Measurements from ENCODE around the gene COQ10B.
A peak's percentile ranks its signal among the peaks of the same experiment; 100 is the strongest.
"Not testable (repeated sequence)": the region's sequence is repeated elsewhere in the genome, so short reads cannot be mapped to it uniquely, and the experiment has no call there.

Gene COQ10B

GRCh38 chr2:197453123-197453913 lies at the start of gene COQ10B:
Gene COQ10B (plus strand): TSS chr2:197453552. CDS start chr2:197453561, 9 bp downstream.
- peak; percentile 99 for DNase-seq

GRCh38 chr2:197405582-197405981 lies 47.8 kb upstream of the COQ10B start:
- DNase-seq: no peak

- DNase-seq: no peak
Measured at GRCh38 chr2:197414039-197414438, 39.3 kb upstream of the COQ10B start.

- no peak for DNase-seq
Measured at GRCh38 chr2:197414515-197414914, 38.8 kb upstream of the COQ10B start.

- no peak for DNase-seq
Measured at GRCh38 chr2:197416268-197416667, 37.1 kb upstream of the COQ10B start.

- DNase-seq: no peak
Measured at GRCh38 chr2:197419438-197419837, 33.9 kb upstream of the COQ10B start.

- no peak for DNase-seq
Measured at GRCh38 chr2:197423307-197423706, 30.0 kb upstream of the COQ10B start.

GRCh38 chr2:197425550-197425949 lies 27.8 kb upstream of the COQ10B start:
- DNase-seq: no peak

- DNase-seq: no peak
Measured at GRCh38 chr2:197426723-197427603, 26.4 kb upstream of the COQ10B start.

GRCh38 chr2:197427986-197428385 lies 25.4 kb upstream of the COQ10B start:
- DNase-seq: no peak

- DNase-seq: no peak
Measured at GRCh38 chr2:197431858-197432257, 21.5 kb upstream of the COQ10B start.

GRCh38 chr2:197432527-197432926 lies 20.8 kb upstream of the COQ10B start:
- not testable (repeated sequence) for DNase-seq

- no peak for DNase-seq
Measured at GRCh38 chr2:197433780-197434438, 19.4 kb upstream of the COQ10B start.

- DNase-seq: peak; percentile 99
Measured at GRCh38 chr2:197434541-197435513, 18.5 kb upstream of the COQ10B start, which contains the start of gene SF3B1. Gene SF3B1 (minus strand): TSS chr2:197435028. CDS start chr2:197434999, 29 bp downstream.

GRCh38 chr2:197435598-197436420 lies 17.5 kb upstream of the COQ10B start:
- peak in 1 of 2 donors; percentile 20 for DNase-seq

GRCh38 chr2:197437380-197437779 lies 16.0 kb upstream of the COQ10B start:
- no peak for DNase-seq

GRCh38 chr2:197442857-197443256 lies 10.5 kb upstream of the COQ10B start:
- DNase-seq: no peak

- no peak for DNase-seq
Measured at GRCh38 chr2:197445746-197446145, 7.6 kb upstream of the COQ10B start.

- no peak for DNase-seq
Measured at GRCh38 chr2:197446844-197447243, 6.5 kb upstream of the COQ10B start.

- DNase-seq: no peak
Measured at GRCh38 chr2:197450465-197450864, 2.9 kb upstream of the COQ10B start.

GRCh38 chr2:197450935-197451358 lies 2.4 kb upstream of the COQ10B start:
- not testable (repeated sequence) for DNase-seq
